ENCODE results near the gene MRPS27.
"Not testable (repeated sequence)": the region's sequence is repeated elsewhere in the genome, so short reads cannot be mapped to it uniquely, and the experiment has no call there.

The MRPS27 gene

DNA sequence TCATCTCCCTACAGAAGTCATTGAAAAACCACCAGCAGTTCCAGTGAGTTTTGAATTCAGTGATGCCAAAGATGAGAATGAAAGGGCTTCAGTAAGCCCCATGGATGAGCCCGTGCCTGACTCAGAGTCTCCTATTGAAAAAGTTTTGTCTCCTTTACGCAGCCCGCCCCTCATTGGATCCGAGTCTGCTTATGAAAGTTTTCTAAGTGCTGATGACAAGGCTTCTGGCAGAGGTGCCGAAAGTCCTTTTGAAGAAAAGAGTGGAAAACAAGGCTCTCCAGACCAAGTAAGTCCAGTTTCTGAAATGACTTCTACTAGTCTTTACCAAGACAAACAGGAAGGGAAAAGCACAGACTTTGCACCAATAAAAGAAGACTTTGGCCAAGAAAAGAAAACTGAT lies 122.6 kb downstream of the MRPS27 start:
- no peak for DNase-seq

DNA sequence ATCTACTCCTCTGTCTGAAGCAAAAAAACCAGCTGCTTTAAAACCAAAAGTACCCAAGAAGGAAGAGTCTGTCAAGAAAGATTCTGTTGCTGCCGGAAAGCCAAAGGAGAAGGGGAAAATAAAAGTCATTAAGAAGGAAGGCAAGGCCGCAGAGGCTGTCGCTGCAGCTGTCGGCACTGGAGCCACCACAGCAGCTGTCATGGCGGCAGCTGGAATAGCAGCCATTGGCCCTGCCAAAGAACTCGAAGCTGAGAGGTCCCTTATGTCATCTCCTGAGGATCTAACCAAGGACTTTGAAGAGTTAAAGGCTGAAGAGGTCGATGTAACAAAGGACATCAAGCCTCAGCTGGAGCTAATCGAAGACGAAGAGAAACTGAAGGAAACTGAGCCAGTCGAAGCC lies 124.5 kb downstream of the MRPS27 start:
- no peak for DNase-seq

- DNase-seq: no peak
Measured at GRCh38 chr5:72194846-72195245, 125.2 kb downstream of the MRPS27 start.

DNA sequence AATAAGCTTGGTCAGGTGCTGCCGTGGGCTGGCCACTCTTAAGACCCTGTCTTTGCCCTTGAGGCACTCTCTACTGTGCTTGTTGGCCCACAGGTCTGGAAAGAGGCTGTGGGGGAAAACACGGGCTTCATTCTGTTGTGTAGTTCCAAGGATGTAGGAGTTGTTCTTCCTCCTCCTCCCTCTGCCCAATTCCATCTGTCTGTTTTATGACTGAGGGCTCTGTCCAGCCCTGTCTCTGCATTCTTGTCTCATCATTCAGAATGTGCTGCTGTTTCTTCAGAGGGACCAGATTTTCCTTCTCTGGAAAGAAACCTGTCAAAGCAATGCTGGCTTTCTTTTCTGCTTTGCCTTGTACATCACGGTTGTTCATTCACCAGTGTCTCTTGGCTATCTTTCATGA lies 128.6 kb downstream of the MRPS27 start:
- DNase-seq: no peak

- DNase-seq: no peak
Measured at GRCh38 chr5:72189146-72189545, 130.9 kb downstream of the MRPS27 start.

DNA sequence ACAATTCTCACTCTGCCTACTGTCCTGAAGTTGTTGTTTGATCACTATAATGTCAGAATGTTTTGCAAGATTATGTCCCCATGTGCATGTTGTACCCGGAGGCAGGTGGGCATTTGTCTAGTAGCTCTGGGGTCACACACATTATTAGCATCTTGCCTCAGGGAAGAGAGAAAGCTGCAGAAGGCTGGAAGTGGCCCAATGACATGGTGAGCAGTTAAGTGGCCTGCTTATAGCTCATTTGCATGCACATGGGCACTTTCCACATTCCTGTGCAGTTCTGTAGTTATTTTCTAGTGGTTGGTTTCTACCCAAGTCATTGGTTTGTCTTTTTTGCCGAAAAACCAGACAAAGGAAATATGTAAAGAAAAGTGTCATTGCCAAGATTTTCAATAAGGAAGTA lies 131.9 kb downstream of the MRPS27 start:
- no peak for DNase-seq

DNA sequence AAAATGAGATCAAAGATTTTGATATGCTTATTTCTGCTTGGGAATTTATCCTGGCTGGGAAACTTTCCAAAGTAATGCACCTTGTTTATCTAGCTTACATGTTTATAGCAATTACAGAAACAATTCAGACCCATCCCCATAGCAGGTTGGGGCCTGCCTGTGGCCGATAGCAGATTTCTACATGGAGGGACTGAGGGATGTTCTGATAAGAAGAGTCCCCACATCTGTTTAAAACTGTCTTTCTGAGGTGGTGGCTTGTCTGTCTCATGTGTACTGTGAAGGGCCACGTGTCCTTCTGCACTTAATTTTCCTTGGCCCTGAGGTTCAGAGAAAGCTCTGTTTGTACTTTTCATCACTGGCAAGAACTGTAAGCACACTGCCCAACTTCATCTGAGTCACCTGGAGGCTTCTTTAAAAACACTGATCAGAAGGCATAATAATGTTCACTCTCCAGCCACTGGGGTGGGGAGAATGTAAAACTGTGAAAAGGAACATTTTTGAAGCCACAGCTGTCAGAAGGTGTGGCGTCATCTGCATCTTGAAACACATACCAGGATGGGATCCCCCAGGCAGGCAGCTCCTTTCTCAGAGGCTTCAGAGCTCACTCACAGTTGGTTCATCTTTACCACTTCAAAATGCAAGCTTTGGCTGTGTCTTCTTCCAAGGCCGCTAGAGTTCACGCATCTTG lies 132.5 kb downstream of the MRPS27 start:
- no peak for DNase-seq

- no peak for DNase-seq
Measured at GRCh38 chr5:72185496-72186329, 134.3 kb downstream of the MRPS27 start.

DNA sequence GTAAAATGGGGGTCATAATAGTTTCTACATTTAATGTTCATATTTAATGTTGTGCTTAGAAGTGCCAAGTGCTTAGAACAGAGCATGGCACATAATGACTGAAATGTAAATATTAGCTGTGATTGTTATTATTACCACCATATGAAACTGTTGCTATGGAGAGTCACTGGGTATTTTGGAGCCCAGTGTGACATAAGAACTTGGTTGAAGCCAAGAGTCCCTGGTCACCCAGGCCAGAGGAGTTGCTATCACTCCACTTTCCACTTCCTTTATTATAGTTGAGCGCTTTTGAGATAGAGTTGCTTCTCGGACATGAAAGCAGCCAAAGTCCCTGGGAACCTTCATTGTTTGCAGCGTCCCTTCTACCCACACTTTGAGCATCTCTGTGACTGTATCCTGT lies 135.6 kb downstream of the MRPS27 start:
- DNase-seq: no peak

DNA sequence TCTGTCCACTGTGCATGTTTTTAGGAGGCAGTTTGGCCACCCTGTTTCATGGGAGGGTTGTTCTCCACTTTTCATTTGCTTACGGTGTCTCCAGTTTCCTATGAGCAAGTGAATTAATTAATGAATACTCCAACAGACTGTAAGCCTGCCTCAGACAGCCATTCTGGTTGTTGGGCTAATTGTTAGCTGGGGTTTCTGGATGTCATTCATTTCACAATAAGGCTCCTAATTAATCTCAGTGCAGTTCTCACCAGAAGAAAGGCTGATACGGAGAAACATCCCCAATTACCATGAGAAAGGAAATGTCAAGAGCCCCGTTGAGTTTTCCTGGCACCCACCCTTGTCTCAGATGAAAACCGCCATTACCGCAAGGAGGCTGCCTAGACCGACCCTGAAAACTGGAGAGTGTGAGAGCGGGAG lies 136.9 kb downstream of the MRPS27 start:
- no peak for DNase-seq

DNA sequence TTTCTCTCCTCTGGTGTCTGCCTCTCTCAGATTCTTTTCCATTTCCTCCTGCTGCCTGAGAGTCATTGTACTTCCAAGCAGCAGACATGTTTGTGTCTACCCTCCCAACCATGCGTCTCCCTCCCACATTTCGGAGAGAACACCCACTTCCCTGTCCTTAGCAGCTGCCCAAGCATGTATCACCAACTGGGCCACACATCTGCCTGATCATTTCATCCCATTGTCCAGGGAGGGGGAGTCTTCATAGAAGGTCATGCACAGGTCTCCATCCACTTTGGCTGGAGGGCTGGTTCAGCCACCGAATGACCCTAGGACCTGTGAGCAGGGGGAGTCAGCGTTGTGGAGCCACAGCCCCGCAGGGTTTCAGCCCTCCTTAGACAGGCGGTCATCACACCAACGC lies 137.4 kb downstream of the MRPS27 start:
- DNase-seq: no peak

GRCh38 chr5:72180925-72181324 lies 139.1 kb downstream of the MRPS27 start:
- no peak for DNase-seq

GRCh38 chr5:72179816-72180440 lies 140.1 kb downstream of the MRPS27 start:
- DNase-seq: no peak

DNA sequence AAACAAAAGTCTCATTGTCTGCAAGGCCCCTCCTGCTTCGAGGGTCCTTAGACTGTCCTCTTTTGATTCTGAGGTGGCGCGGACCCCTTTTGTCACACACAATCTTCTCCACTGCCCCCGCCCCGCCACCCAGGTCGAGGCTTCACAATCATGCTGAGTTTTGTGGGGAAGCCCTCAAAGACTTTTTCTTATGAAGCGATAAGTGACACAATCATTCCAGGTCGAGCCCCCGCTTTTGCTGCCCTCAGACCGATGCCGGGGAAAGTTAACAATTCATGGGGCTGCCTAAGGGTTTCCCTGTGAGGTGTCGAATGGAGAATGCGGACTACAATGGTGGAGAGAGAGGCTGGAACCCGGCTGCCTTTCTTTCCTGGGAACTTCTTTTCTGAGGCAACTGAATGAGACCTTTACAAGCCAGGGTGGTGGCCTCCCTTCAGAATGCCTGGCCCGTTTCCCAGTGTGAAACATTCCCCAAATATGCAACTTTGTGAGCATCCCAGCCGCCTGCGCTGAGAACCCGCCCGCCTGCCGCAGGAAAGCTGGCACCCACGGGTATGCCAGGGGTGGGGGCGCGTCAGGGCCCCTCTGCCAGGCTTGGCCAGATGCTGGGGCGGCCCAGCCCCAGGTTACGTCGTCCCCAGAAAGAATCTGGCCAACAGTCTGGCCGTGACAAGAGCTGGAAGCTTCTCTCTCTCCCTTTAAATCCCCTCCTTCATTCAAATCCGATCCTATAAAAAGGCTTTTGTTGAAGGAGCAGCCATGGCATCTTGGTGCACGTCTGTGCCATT lies 140.8 kb downstream of the MRPS27 start:
- peak; percentile 24 for DNase-seq

GRCh38 chr5:72177538-72177937 lies 142.5 kb downstream of the MRPS27 start:
- no peak for DNase-seq

GRCh38 chr5:72172786-72173185 lies 147.3 kb downstream of the MRPS27 start:
- no peak for DNase-seq

GRCh38 chr5:72171667-72172066 lies 148.4 kb downstream of the MRPS27 start:
- DNase-seq: no peak

DNA sequence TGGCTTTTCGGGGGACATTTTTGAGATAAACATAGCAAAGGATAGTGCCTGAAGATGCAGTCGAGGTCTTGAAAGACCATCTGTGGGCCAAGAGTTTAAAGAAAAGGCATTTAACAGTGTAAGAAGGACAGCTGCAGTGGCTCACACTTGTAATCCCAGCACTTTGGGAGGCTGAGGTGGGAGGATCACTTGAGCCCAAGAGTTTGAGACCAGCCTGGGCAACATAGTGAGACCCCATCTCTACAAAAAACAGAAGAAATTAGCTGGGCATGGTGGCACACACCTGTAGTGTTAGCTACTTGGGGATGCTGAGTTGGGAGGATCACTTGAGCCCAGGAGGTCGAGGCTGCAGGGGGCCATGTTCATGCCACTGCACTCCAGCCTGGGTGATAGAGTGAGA lies 148.9 kb downstream of the MRPS27 start:
- DNase-seq: not testable (repeated sequence)

GRCh38 chr5:72170101-72170500 lies 149.9 kb downstream of the MRPS27 start:
- no peak for DNase-seq
